Vagina (tissue), 2 donors: ENCODE results near the gene LITAF. TPM values are rescaled to one million over a fixed set of nuclear protein-coding genes. Genes with fewer than 3 reads are reported as not detected.

Experiments used
- DNase-seq, 2 donors: peaks; one replicate each; pipeline ENCODE4 v3.0.0-alpha.2; 2017; ENCODE audit errors: extremely low spot score in 2 of 2
- H3K27ac ChIP-seq: fragments of 200-600 bp; sonication (generic); one replicate; pipeline ENCODE4 v1.5.1; 2019
- H3K27me3 ChIP-seq: fragments of 200-600 bp; sonication (generic); one replicate; pipeline ENCODE4 v1.5.1; 2019
- H3K36me3 ChIP-seq, 2 donors: fragments of 200-600 bp; sonication (generic); one replicate each; pipeline ENCODE4 v1.5.1; 2017 to 2019
- H3K4me1 ChIP-seq: fragments of 200-600 bp; sonication (generic); one replicate; pipeline ENCODE4 v1.5.1; 2019
- H3K4me3 ChIP-seq, 2 donors: fragments of 200-600 bp; sonication (generic); 1 replicate in 1 of 2; 2 replicates in 1 of 2; pipeline ENCODE4 v1.5.1; 2016 to 2019
- H3K9me3 ChIP-seq: fragments of 200-600 bp; sonication (generic); one replicate; pipeline ENCODE4 v1.5.1; 2019
- POLR2A ChIP-seq, 2 donors: fragments of 450-650 bp; IDR thresholded peaks; one replicate each; pipeline ENCODE4 v1.6.1; 2017; ENCODE audit warnings: antibody characterized with exemption in 2 of 2, mild to moderate bottlenecking in 2 of 2, moderate library complexity in 2 of 2
- POLR2AphosphoS5 ChIP-seq, 2 donors: sonication (generic); formaldehyde crosslinking; IDR thresholded peaks; one replicate each; pipeline ENCODE4 v1.9.0; 2017; ENCODE audit warnings: antibody characterized with exemption in 2 of 2, mild to moderate bottlenecking in 2 of 2, low read depth in 1 of 2; ENCODE audit not compliant: insufficient read depth in 1 of 2
- intact Hi-C: fragments of 100-400 bp; cut with DNase I; formaldehyde crosslinking; loops from one replicate; pipeline ENCODE4 v1.15.1; 2023
- total RNA-seq: library from RNA; depleted of rRNA; stranded (reverse); fragments of >200 nt; gene quantifications from one replicate; pipeline ENCODE4 v1.2.3, GENCODE V29; 2016
- TF ChIP-seq, protein P1 (sequence below), 3 experiments: fragments of 450-650 bp in 2 of 3; fragments of 200-600 bp in 1 of 3; sonication (generic) in 1 of 3; IDR thresholded peaks; one replicate each; pipeline ENCODE4 v1.5.1; 2017 to 2019; ENCODE audit warnings: antibody characterized with exemption in 3 of 3, mild to moderate bottlenecking in 2 of 3, moderate library complexity in 2 of 3

LITAF gene
- total RNA-seq, 1 donor from 2014 or later, result 111 TPM

DNA sequence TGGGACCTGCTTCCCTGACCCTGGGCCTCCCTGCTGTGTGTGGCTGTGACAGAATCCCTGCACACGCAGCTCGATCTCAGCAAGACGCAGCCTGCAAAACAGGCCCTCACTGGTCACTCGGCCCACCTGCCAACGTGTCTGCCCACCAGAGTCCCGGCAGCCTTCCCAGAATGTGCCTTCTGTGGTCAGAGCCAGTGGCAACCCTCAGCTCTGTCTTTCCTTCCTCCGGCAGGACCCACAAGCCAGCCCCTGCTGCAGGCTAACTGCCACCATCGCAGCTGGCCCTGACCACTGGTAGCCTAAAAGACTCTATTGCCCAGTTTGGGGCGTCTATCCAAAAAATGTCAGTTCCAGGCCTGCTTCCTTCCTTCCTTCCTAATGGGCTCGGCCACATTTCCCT is 83.2 kb downstream of the LITAF start:
- intact Hi-C loops, result no loop called here
- no peak overlapping the region for H3K27ac ChIP-seq

DNA sequence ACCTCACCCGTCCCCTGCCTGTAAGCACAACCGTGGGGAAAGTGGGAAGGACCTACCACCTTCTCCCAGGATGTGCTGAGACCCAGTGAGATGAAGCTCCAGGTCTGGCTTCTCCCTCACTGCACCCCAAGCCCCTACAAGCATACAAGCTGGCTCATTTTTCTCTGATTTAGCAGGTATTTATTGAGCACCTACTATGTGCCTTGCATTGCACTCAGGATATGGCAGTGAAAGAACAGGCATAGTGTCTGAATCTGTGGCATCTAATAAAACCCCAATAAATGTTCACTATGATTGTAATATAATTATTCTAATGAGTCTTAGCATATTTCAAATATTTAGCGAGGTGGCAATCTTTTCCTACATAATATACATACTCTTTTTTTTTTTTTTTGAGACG is 84.5 kb downstream of the LITAF start:
- Histone ChIP-seq H3K4me1 (peaks cover 23% of the 10 kb centered on the region), H3K4me3 (no peak overlapping the region), H3K9me3 (no peaks in the 10 kb centered on the region), H3K36me3 (no peaks in the 10 kb centered on the region), H3K27ac (no peak overlapping the region), H3K27me3 (no peaks in the 10 kb centered on the region)
- DNase-seq, result no peak
- TF ChIP-seq POLR2AphosphoS5 (IDR thresholded peaks at IDR 0.05; ENCODE audit: insufficient read depth in 1 of 2, low read depth in 1 of 2) (no peak), POLR2A (IDR thresholded peaks at IDR 0.05) (no peak)
- TF ChIP-seq, protein P1, sequence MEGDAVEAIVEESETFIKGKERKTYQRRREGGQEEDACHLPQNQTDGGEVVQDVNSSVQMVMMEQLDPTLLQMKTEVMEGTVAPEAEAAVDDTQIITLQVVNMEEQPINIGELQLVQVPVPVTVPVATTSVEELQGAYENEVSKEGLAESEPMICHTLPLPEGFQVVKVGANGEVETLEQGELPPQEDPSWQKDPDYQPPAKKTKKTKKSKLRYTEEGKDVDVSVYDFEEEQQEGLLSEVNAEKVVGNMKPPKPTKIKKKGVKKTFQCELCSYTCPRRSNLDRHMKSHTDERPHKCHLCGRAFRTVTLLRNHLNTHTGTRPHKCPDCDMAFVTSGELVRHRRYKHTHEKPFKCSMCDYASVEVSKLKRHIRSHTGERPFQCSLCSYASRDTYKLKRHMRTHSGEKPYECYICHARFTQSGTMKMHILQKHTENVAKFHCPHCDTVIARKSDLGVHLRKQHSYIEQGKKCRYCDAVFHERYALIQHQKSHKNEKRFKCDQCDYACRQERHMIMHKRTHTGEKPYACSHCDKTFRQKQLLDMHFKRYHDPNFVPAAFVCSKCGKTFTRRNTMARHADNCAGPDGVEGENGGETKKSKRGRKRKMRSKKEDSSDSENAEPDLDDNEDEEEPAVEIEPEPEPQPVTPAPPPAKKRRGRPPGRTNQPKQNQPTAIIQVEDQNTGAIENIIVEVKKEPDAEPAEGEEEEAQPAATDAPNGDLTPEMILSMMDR (IDR thresholded peaks at IDR 0.05), result no peak
- intact Hi-C loops, result no loop called here

More for the DNA sequence above, 83.2 kb downstream of the LITAF start:
- Histone ChIP-seq H3K4me3 (no peak overlapping the region), H3K27me3 (no peaks in the 10 kb centered on the region), H3K4me1 (peaks cover 9% of the 10 kb centered on the region), H3K36me3 (no peaks in the 10 kb centered on the region), H3K9me3 (no peaks in the 10 kb centered on the region)
- DNase-seq, result no peak
- TF ChIP-seq POLR2AphosphoS5 (IDR thresholded peaks at IDR 0.05; ENCODE audit: insufficient read depth in 1 of 2, low read depth in 1 of 2) (no peak), POLR2A (IDR thresholded peaks at IDR 0.05) (no peak)
- TF ChIP-seq, protein P1 (IDR thresholded peaks at IDR 0.05), result no peak

DNA sequence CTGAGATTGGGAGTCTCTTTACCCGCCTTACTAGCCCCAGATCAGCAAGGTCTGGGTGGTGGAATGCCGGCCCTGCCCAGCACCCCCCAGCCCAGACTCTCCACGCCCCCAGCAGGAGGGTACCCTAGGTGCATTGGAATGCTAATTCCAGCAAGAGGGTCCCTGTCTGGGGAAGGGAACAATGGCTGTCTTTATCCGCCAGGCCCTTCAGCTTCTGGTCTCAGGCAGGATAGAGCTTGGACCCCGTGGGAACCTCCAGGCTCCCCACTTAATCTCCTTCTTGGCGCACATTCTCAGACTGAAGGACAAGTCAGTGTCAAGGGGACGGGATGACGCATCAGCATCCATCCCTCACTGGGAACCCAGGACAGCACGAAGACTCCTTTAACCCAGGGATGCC is 85.1 kb downstream of the LITAF start:
- H3K36me3 ChIP-seq, result no peaks in the 10 kb centered on the region
- intact Hi-C loops, result no loop called here
- TF ChIP-seq, protein P1 (IDR thresholded peaks at IDR 0.05), result no peak
- TF ChIP-seq POLR2A (IDR thresholded peaks at IDR 0.05), result no peak
- TF ChIP-seq POLR2AphosphoS5 (IDR thresholded peaks at IDR 0.05; ENCODE audit: insufficient read depth in 1 of 2, low read depth in 1 of 2), result no peak
- no peaks in the 10 kb centered on the region for H3K9me3 ChIP-seq
- H3K4me3 ChIP-seq, result no peak overlapping the region
- H3K27ac ChIP-seq, result no peak overlapping the region
- no peaks in the 10 kb centered on the region for H3K27me3 ChIP-seq
- DNase-seq, result no peak
- H3K4me1 ChIP-seq, result peaks cover 29% of the 10 kb centered on the region

DNA sequence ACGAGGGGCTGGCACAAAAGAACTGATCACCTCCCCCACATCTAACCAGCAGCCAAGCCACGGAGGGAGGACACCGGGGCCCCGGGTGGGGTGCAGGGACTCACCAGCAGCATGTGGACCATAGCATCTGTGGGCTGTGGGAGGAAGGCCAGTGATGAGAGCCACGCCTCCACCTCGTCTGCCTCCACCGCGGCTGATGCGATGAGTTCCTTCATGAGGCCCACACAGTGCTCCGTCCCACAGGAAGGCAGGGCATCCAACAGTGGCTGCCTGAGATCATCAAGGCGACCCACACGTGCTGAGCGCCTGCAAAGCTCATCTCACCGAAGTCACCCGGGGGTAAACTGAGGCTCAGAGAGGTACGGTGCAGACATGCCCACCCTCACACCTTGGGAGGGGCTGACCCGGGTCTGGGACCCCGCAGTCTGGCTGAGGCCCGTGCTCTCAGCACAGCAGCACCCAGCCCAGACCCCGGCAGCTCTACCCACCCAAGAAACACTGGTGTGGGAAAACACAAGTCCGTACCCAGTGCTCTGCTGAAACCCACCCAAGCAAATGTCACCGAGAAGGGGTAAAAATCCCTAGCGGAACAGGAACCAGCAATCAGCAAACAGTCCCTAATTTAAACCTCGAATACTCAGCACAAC is 85.9 kb downstream of the LITAF start:
- Histone ChIP-seq H3K9me3 (no peaks in the 10 kb centered on the region), H3K4me3 (no peak overlapping the region), H3K4me1 (peaks cover 37% of the 10 kb centered on the region), H3K27me3 (no peaks in the 10 kb centered on the region), H3K36me3 (no peaks in the 10 kb centered on the region), H3K27ac (no peak overlapping the region)
- no peak for DNase-seq
- TF ChIP-seq, protein P1 (IDR thresholded peaks at IDR 0.05), result no peak
- intact Hi-C loops, result no loop called here

DNA sequence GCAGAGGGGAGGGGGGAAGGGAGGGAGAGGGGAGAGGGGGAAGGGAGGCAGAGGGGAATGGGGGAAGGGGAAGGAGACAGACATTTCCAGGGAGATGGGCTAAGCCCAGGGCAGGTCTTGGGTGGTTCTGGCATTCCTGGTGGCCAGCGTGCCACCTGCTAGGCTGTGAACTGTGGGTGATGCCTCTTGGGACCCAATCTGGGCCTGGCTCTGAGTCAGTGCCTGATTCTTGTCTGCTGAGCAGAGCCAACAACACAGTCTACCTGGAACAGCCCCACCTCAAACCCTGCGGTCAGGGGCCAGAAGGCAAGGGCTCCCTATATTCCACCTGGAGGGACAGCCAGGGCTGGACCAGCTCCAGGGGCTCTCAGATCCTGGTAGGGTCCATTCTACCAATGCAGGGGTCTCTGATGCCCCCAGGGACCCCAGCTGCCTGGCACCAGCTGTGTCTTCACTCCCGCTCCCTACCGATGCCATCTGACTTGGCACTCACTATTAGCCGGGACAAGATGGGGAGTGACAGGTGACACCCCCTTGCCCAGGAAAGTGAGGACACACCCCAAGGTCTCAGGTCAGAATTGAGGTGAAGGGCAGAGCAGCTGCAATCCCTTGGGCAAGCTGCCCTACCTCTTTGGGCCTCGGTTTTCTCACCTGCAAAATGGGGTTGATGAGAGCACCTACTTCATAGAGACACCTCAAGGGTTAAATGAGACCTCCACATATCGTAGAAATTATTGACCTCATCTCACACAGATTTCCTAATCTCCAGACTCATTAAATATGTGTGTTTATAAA is 87.2 kb downstream of the LITAF start:
- H3K27ac ChIP-seq, result peak overlapping the region; percentile 57
- intact Hi-C loops, result no loop called here
- DNase-seq, result no peak
- peaks cover 45% of the 10 kb centered on the region for H3K4me1 ChIP-seq
- no peaks in the 10 kb centered on the region for H3K27me3 ChIP-seq
- H3K9me3 ChIP-seq, result no peaks in the 10 kb centered on the region
- TF ChIP-seq, protein P1 (IDR thresholded peaks at IDR 0.05), result no peak
- no peak for TF ChIP-seq POLR2A (IDR thresholded peaks at IDR 0.05)
- no peak for TF ChIP-seq POLR2AphosphoS5 (IDR thresholded peaks at IDR 0.05; ENCODE audit: insufficient read depth in 1 of 2, low read depth in 1 of 2)
- H3K36me3 ChIP-seq, result no peaks in the 10 kb centered on the region
- H3K4me3 ChIP-seq, result no peak overlapping the region
